Thyroid gland (tissue), 4 donors: ENCODE measurements around the gene P4HA2.

Experiments used
- CTCF ChIP-seq, 6 experiments: fragments of 200-600 bp in 3 of 6; fragments of 450-650 bp in 3 of 6; sonication (generic) in 3 of 6; IDR thresholded peaks; one replicate each; pipeline ENCODE4 v1.5.1; 2016 to 2019; ENCODE audit warnings: antibody characterized with exemption in 6 of 6, mild to moderate bottlenecking in 2 of 6, inconsistent platforms in 1 of 6, moderate library complexity in 1 of 6
- POLR2A ChIP-seq, 2 donors: fragments of 450-650 bp; IDR thresholded peaks; one replicate each; pipeline ENCODE4 v1.6.1; 2017; ENCODE audit warnings: antibody characterized with exemption in 2 of 2, mild to moderate bottlenecking in 2 of 2, moderate library complexity in 1 of 2

- TF ChIP-seq CTCF (IDR thresholded peaks at IDR 0.05) = no peak
- TF ChIP-seq POLR2A (IDR thresholded peaks at IDR 0.05) = no peak
These were observed 12.1 kb upstream of the P4HA2 start for GRCh38 chr5:132239776-132240175.
